PFSK-1 (cell line): Measurements from ENCODE around the gene BEND7.

Source experiments
- POLR2AphosphoS5 ChIP-seq: IDR thresholded peaks from 2 replicates; pipeline ENCODE4 v1.6.1; 2012; ENCODE audit warnings: low read depth, mild to moderate bottlenecking, control low read depth, low read length, moderate library complexity
- SIN3A ChIP-seq: IDR thresholded peaks from 2 replicates; pipeline ENCODE4 v1.6.1; 2012; ENCODE audit warnings: mild to moderate bottlenecking, low read length, moderate library complexity, borderline replicate concordance; ENCODE audit not compliant: insufficient read depth
- TAF1 ChIP-seq: IDR thresholded peaks from 2 replicates; pipeline ENCODE4 v1.6.1; 2012; ENCODE audit warnings: low read length, control low read depth, borderline replicate concordance; ENCODE audit not compliant: insufficient read depth

GRCh38 chr10:13458687-13459012 lies 70.2 kb downstream of the BEND7 start:
- no peak for TF ChIP-seq POLR2AphosphoS5
- TF ChIP-seq TAF1: no peak
- TF ChIP-seq SIN3A: no peak
